H1 (cell line): ENCODE results near the gene TNRC6B. TPM values are rescaled to one million over a fixed set of nuclear protein-coding genes. Genes with fewer than 3 reads are reported as not detected.
A peak's percentile ranks its signal among the peaks of the same experiment; 100 is the strongest.

Source experiments
- CTCF ChIA-PET: fragments of 300-600 bp; sonication (Branson Sonifier 250); formaldehyde crosslinking; loops from one replicate; lab custom pipeline; 2021; ENCODE audit not compliant: partially characterized antibody; lab: Charles Lee
- POLR2A ChIA-PET: fragments of 300-600 bp; sonication (Branson Sonifier 250); formaldehyde crosslinking; loops from one replicate; lab custom pipeline; 2021; ENCODE audit warnings: inconsistent platforms; ENCODE audit not compliant: partially characterized antibody; lab: Charles Lee
- DNase-seq, 2 experiments: peaks; one replicate each; pipeline versions ENCODE4 v3.0.0 to v3.0.0-alpha.2; 2010 to 2022; ENCODE audit warnings: low spot score in 2 of 2, low read depth in 1 of 2, mixed read lengths in 1 of 2
- FAIRE-seq: peaks from 2 replicates; lab custom pipeline; 2011; peaks lifted over from hg19 to GRCh38; lab: Jason Lieb, UNC
- H2AFZ ChIP-seq: 2 replicates; pipeline ENCODE4 v1.8.1; 2012; ENCODE audit warnings: low read length, inconsistent platforms
- H2AK5ac ChIP-seq: 2 replicates; pipeline ENCODE4 v1.6.1; 2013; ENCODE audit warnings: low read depth, low read length
- H2BK120ac ChIP-seq: replicated peaks from 2 replicates; pipeline ENCODE3; 2013; ENCODE audit warnings: low read depth, low read length, inconsistent platforms
- H2BK12ac ChIP-seq: 2 replicates; pipeline ENCODE4 v1.6.1; 2013; ENCODE audit warnings: low read depth, low read length
- H2BK15ac ChIP-seq: 2 replicates; pipeline ENCODE4 v1.6.1; 2013; ENCODE audit warnings: low read length
- H2BK20ac ChIP-seq: 2 replicates; pipeline ENCODE4 v1.6.1; 2013; ENCODE audit warnings: low read length
- H2BK5ac ChIP-seq: 2 replicates; pipeline ENCODE4 v1.6.1; 2013; ENCODE audit warnings: low read depth, low read length
- H3K14ac ChIP-seq: 2 replicates; pipeline ENCODE4 v1.6.1; 2013; ENCODE audit warnings: inconsistent platforms; ENCODE audit not compliant: insufficient read length
- H3K18ac ChIP-seq: 2 replicates; pipeline ENCODE4 v1.6.1; 2013; ENCODE audit warnings: low read length; ENCODE audit errors: extremely low read depth
- H3K23ac ChIP-seq: 2 replicates; pipeline ENCODE4 v1.6.1; 2013; ENCODE audit warnings: inconsistent platforms; ENCODE audit not compliant: insufficient read length
- H3K23me2 ChIP-seq: 2 replicates; pipeline ENCODE4 v1.6.1; 2013; ENCODE audit warnings: low read depth, low read length
- H3K27ac ChIP-seq: 2 replicates; pipeline ENCODE4 v1.6.1; 2011; ENCODE audit warnings: low read depth, low read length, inconsistent platforms
- H3K27me3 ChIP-seq, 4 experiments: replicated peaks in 1 of 4; 1 replicate in 1 of 4; 2 replicates in 3 of 4; pipeline versions ENCODE4 v1.6.1 to v1.8.1; 2011 to 2013; ENCODE audit warnings: low read length in 3 of 4, mild to moderate bottlenecking in 3 of 4, inconsistent platforms in 2 of 4, mixed read lengths in 2 of 4, moderate library complexity in 1 of 4; ENCODE audit not compliant: control insufficient read depth in 3 of 4, insufficient read depth in 3 of 4; ENCODE audit errors: extremely low read depth in 1 of 4
- H3K36me3 ChIP-seq, 4 experiments: 2 replicates each; pipeline versions ENCODE4 v1.6.1 to v1.8.1; 2011 to 2013; ENCODE audit warnings: mild to moderate bottlenecking in 4 of 4, low read length in 3 of 4, moderate library complexity in 2 of 4, control low read depth in 1 of 4, inconsistent platforms in 1 of 4; ENCODE audit not compliant: insufficient read depth in 4 of 4, control insufficient read depth in 2 of 4
- H3K4ac ChIP-seq: replicated peaks from 2 replicates; pipeline ENCODE3; 2013; ENCODE audit warnings: low read length, low read depth, mixed read lengths, inconsistent platforms; ENCODE audit not compliant: insufficient read length
- H3K4me1 ChIP-seq, 4 experiments: replicated peaks in 1 of 4; 1 replicate in 1 of 4; 2 replicates in 3 of 4; pipeline versions ENCODE4 v1.6.1 to v1.8.1; 2011 to 2013; ENCODE audit warnings: low read length in 3 of 4, inconsistent platforms in 2 of 4, mixed read lengths in 1 of 4; ENCODE audit not compliant: insufficient read depth in 4 of 4, control insufficient read depth in 3 of 4
- H3K4me2 ChIP-seq, 2 experiments: 2 replicates each; pipeline versions ENCODE4 v1.6.1 to v1.8.1; 2011 to 2013; ENCODE audit warnings: low read depth in 2 of 2, low read length in 2 of 2, control low read depth in 1 of 2, inconsistent platforms in 1 of 2, mild to moderate bottlenecking in 1 of 2; ENCODE audit not compliant: insufficient read depth in 1 of 2
- H3K4me3 ChIP-seq, 4 experiments: fragments of 200-600, 300-600 bp in 1 of 4; sonication (generic), shearing (Covaris generic), sonication (Bioruptor Twin) in 1 of 4; 2 replicates each; pipeline versions ENCODE4 v1.5.1 to v1.8.1; 2011 to 2016; ENCODE audit warnings: low read length in 4 of 4, low read depth in 3 of 4, control low read depth in 2 of 4, inconsistent platforms in 2 of 4, mild to moderate bottlenecking in 2 of 4, mixed read lengths in 1 of 4, moderate library complexity in 1 of 4; ENCODE audit not compliant: insufficient read depth in 2 of 4; ENCODE audit errors: extremely low read depth in 1 of 4
- H3K56ac ChIP-seq: replicated peaks from 2 replicates; pipeline ENCODE3; 2013; ENCODE audit warnings: low read depth, mild to moderate bottlenecking, mixed read lengths, low read length, inconsistent platforms; ENCODE audit not compliant: insufficient read length
- H3K79me1 ChIP-seq: 2 replicates; pipeline ENCODE4 v1.6.1; 2013; ENCODE audit warnings: low read depth, low read length, control low read depth
- H3K79me2 ChIP-seq, 2 experiments: 2 replicates each; pipeline versions ENCODE4 v1.6.1 to v1.8.1; 2012 to 2013; ENCODE audit warnings: low read length in 2 of 2, mild to moderate bottlenecking in 2 of 2, inconsistent platforms in 1 of 2; ENCODE audit not compliant: insufficient read depth in 2 of 2, control insufficient read depth in 1 of 2
- H3K9ac ChIP-seq, 4 experiments: replicated peaks in 1 of 4; 1 replicate in 1 of 4; 2 replicates in 3 of 4; pipeline versions ENCODE4 v1.6.1 to v1.8.1; 2011 to 2013; ENCODE audit warnings: low read depth in 3 of 4, low read length in 3 of 4, control low read depth in 2 of 4, mild to moderate bottlenecking in 2 of 4, moderate library complexity in 2 of 4, inconsistent platforms in 1 of 4; ENCODE audit errors: extremely low read depth in 1 of 4
- H3K9me3 ChIP-seq, 2 experiments: 2 replicates each; pipeline versions ENCODE4 v1.6.1 to v1.8.1; 2012 to 2013; ENCODE audit warnings: mild to moderate bottlenecking in 2 of 2, moderate library complexity in 2 of 2, control low read depth in 1 of 2, inconsistent platforms in 1 of 2, low read depth in 1 of 2, low read length in 1 of 2, mixed read lengths in 1 of 2; ENCODE audit not compliant: insufficient read depth in 2 of 2
- H4K20me1 ChIP-seq, 2 experiments: replicated peaks in 1 of 2; 2 replicates each; pipeline versions ENCODE3 to v1.8.1; 2011 to 2013; ENCODE audit warnings: inconsistent platforms in 2 of 2, low read length in 2 of 2, mild to moderate bottlenecking in 1 of 2; ENCODE audit not compliant: insufficient read depth in 2 of 2, control insufficient read depth in 1 of 2
- H4K5ac ChIP-seq: 2 replicates; pipeline ENCODE4 v1.6.1; 2013; ENCODE audit warnings: low read length, low read depth, mixed read lengths, inconsistent platforms; ENCODE audit not compliant: insufficient read length
- H4K8ac ChIP-seq: 2 replicates; pipeline ENCODE4 v1.8.0; 2013; ENCODE audit warnings: mild to moderate bottlenecking, moderate library complexity, low read length, inconsistent platforms; ENCODE audit not compliant: insufficient read depth; ENCODE audit errors: extremely low read depth
- H4K91ac ChIP-seq: replicated peaks from 2 replicates; pipeline ENCODE3; 2013; ENCODE audit warnings: low read length, mixed read lengths, inconsistent platforms; ENCODE audit not compliant: insufficient read length
- MAFK ChIP-seq: IDR thresholded peaks from 2 replicates; pipeline ENCODE4 v1.6.1; 2012; ENCODE audit warnings: low read depth, mild to moderate bottlenecking, improper control_type of control experiment, low read length
- SIN3A ChIP-seq, 2 experiments: IDR thresholded peaks in 1 of 2; conservative IDR thresholded peaks in 1 of 2; 2 replicates each; pipeline ENCODE4 v1.6.1; 2011 to 2012; ENCODE audit warnings: low read length in 2 of 2, improper control_type of control experiment in 1 of 2, low read depth in 1 of 2, mild to moderate bottlenecking in 1 of 2
- WGBS, 2 experiments: shearing (Covaris generic) in 1 of 2; methylation state at CpG; one replicate each; pipeline versions ENCODE4 v1.1.6 to v1.1.7; 2013 to 2015; ENCODE audit warnings: low lambda C conversion rate in 2 of 2, mixed read lengths in 2 of 2, inconsistent platforms in 1 of 2, low coverage in 1 of 2, missing lambda C conversion rate in 1 of 2; ENCODE audit not compliant: insufficient replicate concordance in 2 of 2, insufficient coverage in 1 of 2, insufficient read length in 1 of 2; ENCODE audit errors: extremely low coverage in 1 of 2, missing lambda C conversion rate in 1 of 2; 5-methylcytosine and 5-hydroxymethylcytosine counted together
- polyA plus RNA-seq, 7 experiments: library from polyadenylated mRNA; depleted of rRNA in 3 of 7; stranded (reverse) in 5 of 7; unstranded in 2 of 7; fragments of >200 nt in 5 of 7; fragments of 200-250 nt in 2 of 7; gene quantifications; 1 replicate in 5 of 7; 2 replicates in 1 of 7; 4 replicates in 1 of 7; pipeline versions ENCODE4 v1.2.1 to v1.2.3, GENCODE V29; 2011 to 2013; ENCODE audit warnings: missing spikeins in 2 of 7, mixed read lengths in 2 of 7
- total RNA-seq: library from RNA; stranded (reverse); fragmentation: NEBNext Ultra II Directional; extraction: Animal tissue kit (Norgen Biotek cat#: 25700); gene quantifications from 2 replicates; pipeline ENCODE4 v1.2.1, GENCODE V29; 2021

Gene TNRC6B
- total and polyA plus RNA-seq, 2 of the 8 experiments (the other 6 are each of a cell fraction or from before 2014, with no cell fraction given): 12.5 to 48.9 TPM

DNA sequence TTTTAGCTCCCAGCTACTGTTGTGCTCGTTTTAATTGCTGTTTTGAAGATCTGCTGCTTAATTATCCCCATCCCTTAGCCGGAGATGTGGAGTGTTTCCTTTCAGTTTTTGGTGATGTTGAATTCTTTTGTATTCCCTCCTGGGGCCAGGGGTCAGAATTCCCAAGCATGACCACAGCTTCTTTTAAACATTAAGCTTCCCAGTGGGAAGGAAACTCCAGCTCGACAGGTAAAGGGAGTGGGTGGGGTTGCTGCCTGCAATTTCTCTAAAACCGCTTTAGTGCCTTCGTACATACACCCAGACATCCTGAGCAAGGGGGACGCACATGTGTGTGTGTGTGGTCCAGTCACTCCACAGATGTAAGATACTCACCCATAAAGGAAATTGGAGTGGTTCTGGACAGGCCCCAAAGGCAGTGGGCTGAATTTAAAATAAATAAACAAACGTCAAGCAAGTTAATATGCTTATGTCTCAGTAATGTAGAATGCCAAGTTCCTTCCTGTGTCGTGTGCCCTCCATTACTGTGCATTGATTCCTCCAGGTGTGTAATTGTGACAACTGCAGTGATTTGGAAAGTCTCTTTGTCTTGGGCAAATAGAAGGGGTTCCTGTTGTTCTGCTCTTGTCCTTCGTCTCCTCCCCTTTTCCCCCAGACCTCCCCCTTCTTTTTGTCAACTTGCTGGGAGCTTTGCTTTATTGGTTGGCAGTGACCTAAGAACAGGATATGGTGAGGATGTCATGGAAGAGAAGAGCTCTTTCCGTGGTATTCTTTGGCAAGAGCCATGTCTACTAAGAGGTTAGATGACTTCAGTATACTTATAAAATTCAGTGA lies 149.4 kb downstream of the TNRC6B start:
- Histone ChIP-seq H2BK120ac (no peak overlapping the region), H3K4me1 (peaks cover 6 to 23% (median 15%) of the 10 kb centered on the region in 4 experiments), H3K79me1 (no peaks in the 10 kb centered on the region), H3K56ac (no peak overlapping the region), H4K5ac (no peak overlapping the region), H3K14ac (no peak overlapping the region), H4K20me1 (peaks cover 0 to 5% of the 10 kb centered on the region in 2 experiments), H3K4me3 (peak overlapping the region in 1 of 4 experiments; percentile 17; a peak in 1 of 8 replicates), H3K4me2 (peak overlapping the region; percentile 50 to 52; a peak in 3 of 4 replicates), H2AFZ (no peak overlapping the region), H3K27me3 (no peaks in the 10 kb centered on the region), H3K23ac (no peak overlapping the region), H3K23me2 (no peaks in the 10 kb centered on the region), H3K27ac (peak overlapping the region; percentile 83), H4K91ac (no peak overlapping the region), H3K79me2 (no peaks in the 10 kb centered on the region), H3K9me3 (no peaks in the 10 kb centered on the region), H2BK15ac (no peak overlapping the region), H3K4ac (no peak overlapping the region), H2AK5ac (no peak overlapping the region), H3K9ac (peak overlapping the region in 1 of 4 experiments; percentile 14; a peak in 1 of 7 replicates), H2BK20ac (no peak overlapping the region), H2BK5ac (no peak overlapping the region; the same call in 1 of the 2 replicates), H4K8ac (no peak overlapping the region), H3K36me3 (peaks cover 3 to 15% (median 9%) of the 10 kb centered on the region in 4 experiments; a peak in 7 of 8 replicates), H2BK12ac (peak overlapping the region; percentile 22; the same call in 1 of the 2 replicates), H3K18ac (no peak overlapping the region)
- DNase-seq: no peak
- CTCF ChIA-PET: interaction anchor here (0.7 to 2.5 kb wide), 6 partner anchors 9 to 637 kb away, joined by 3 to 13 read pairs (median 3); no protein-coding TSS in a partner anchor
- TF ChIP-seq MAFK: no peak
- 0 out of 4 replicates have a peak, but pooled peaks of 1 of the 2 experiments have one; percentile 22 for TF ChIP-seq SIN3A (conservative IDR thresholded peaks at IDR 0.05 in 1 of 2, IDR thresholded peaks at IDR 0.05 in 1 of 2; ENCODE audit: low read depth in 1 of 2, low read length in 2 of 2)
- 58% methylated on average over 10 of the region's 10 CpGs; no CpG with 5 or more reads in 1 of the 2 experiments for WGBS, 2 experiments
- POLR2A ChIA-PET: interaction anchor here (1.1 to 3.3 kb wide), 8 partner anchors 8 to 149 kb away, joined by 3 to 21 read pairs (median 4); partner anchors contain the start of genes ADSL and TNRC6B
- FAIRE-seq: peak; percentile 66
